OCI-LY3 (cell line): ENCODE data around the gene SDK2.
"Not testable (repeated sequence)": the region's sequence is repeated elsewhere in the genome, so short reads cannot be mapped to it uniquely, and the experiment has no call there.

Source experiments
- H2AFZ ChIP-seq: fragments of 200-600, 300-600 bp; shearing (Covaris generic); 2 replicates; pipeline ENCODE4 v1.6.0; 2014; ENCODE audit warnings: antibody characterized with exemption, low read depth, low read length
- H3K27ac ChIP-seq: fragments of 200-600, 300-600 bp; sonication (generic); 2 replicates; pipeline ENCODE4 v1.5.1; 2014; ENCODE audit warnings: mild to moderate bottlenecking, low read length, moderate library complexity, mixed read lengths
- H3K27me3 ChIP-seq: fragments of 200-600, 300-600 bp; sonication (generic); 2 replicates; pipeline ENCODE4 v1.6.1; 2014; ENCODE audit warnings: low read depth, low read length, mixed read lengths
- H3K36me3 ChIP-seq: fragments of 200-600, 300-600 bp; sonication (generic); replicated peaks from 2 replicates; pipeline ENCODE3; 2014; ENCODE audit warnings: low read depth, low read length, mixed read lengths
- H3K4me1 ChIP-seq: fragments of 300-600, 200-600 bp; sonication (generic); 2 replicates; pipeline ENCODE4 v1.6.1; 2014; ENCODE audit warnings: low read length, mixed read lengths
- H3K4me2 ChIP-seq: fragments of 200-600, 300-600 bp; sonication (generic); 2 replicates; pipeline ENCODE4 v1.6.1; 2014; ENCODE audit warnings: low read length, mixed read lengths
- H3K4me3 ChIP-seq: fragments of 300-600, 200-600 bp; sonication (generic); 2 replicates; pipeline ENCODE4 v1.5.1; 2014; ENCODE audit warnings: antibody characterized with exemption, mild to moderate bottlenecking, low read length, moderate library complexity
- H3K79me2 ChIP-seq: fragments of 300-600, 200-600 bp; shearing (Covaris generic); 2 replicates; pipeline ENCODE4 v1.6.1; 2014; ENCODE audit warnings: mild to moderate bottlenecking, low read length, mixed read lengths
- H3K9ac ChIP-seq: fragments of 300-600, 200-600 bp; shearing (Covaris generic); 2 replicates; pipeline ENCODE4 v1.6.0; 2014; ENCODE audit warnings: mild to moderate bottlenecking, low read length, moderate library complexity
- H3K9me3 ChIP-seq: fragments of 200-600, 300-600 bp; shearing (Covaris generic); 2 replicates; pipeline ENCODE4 v1.6.1; 2014; ENCODE audit warnings: low read length, mixed read lengths; ENCODE audit not compliant: insufficient read depth
- H4K20me1 ChIP-seq: fragments of 200-600, 300-600 bp; sonication (generic); 2 replicates; pipeline ENCODE4 v1.6.1; 2016; ENCODE audit warnings: low read length, mixed read lengths; ENCODE audit not compliant: insufficient read depth
- EZH2phosphoT487 ChIP-seq: fragments of 200-600 bp; shearing (Covaris generic); IDR thresholded peaks from 2 replicates; pipeline ENCODE4 v1.6.1; 2018; ENCODE audit warnings: antibody characterized with exemption, mixed run types, low read depth
- TF ChIP-seq, protein P1 (sequence below): fragments of 200-600, 300-600 bp; sonication (generic); IDR thresholded peaks from 2 replicates; pipeline ENCODE4 v1.5.1; 2014; ENCODE audit warnings: antibody characterized with exemption, low read length, low read depth

The SDK2 gene

DNA sequence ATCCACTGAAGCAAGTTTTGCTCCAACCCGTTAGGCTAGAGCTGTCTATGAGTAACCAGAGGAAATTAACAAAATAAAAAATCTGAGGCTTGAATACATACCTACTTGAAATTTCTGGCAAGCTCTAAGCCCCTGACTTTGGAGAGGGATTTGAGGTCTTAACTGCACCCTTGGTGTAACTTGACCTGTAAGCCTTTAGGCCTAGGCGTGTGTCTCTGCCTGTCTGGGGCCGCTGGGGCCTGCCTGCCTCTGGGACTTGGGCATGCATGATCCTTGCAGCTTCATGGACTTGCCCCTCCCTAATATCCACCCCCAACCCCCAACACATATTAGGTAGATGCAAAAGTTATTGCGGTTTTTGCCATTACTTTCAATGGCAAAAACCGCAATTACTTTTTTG, 328.8 kb downstream of the SDK2 start:
- H3K4me1 ChIP-seq = peaks cover 16% of the 10 kb centered on the region
- H3K9me3 ChIP-seq = no peaks in the 10 kb centered on the region
- no peaks in the 10 kb centered on the region for H4K20me1 ChIP-seq
- H3K9ac ChIP-seq = no peak overlapping the region
- H3K36me3 ChIP-seq = no peaks in the 10 kb centered on the region
- H3K79me2 ChIP-seq = no peaks in the 10 kb centered on the region
- no peak overlapping the region for H3K4me2 ChIP-seq
- H2AFZ ChIP-seq = no peak overlapping the region
- H3K4me3 ChIP-seq = no peak overlapping the region
- TF ChIP-seq, protein P1, sequence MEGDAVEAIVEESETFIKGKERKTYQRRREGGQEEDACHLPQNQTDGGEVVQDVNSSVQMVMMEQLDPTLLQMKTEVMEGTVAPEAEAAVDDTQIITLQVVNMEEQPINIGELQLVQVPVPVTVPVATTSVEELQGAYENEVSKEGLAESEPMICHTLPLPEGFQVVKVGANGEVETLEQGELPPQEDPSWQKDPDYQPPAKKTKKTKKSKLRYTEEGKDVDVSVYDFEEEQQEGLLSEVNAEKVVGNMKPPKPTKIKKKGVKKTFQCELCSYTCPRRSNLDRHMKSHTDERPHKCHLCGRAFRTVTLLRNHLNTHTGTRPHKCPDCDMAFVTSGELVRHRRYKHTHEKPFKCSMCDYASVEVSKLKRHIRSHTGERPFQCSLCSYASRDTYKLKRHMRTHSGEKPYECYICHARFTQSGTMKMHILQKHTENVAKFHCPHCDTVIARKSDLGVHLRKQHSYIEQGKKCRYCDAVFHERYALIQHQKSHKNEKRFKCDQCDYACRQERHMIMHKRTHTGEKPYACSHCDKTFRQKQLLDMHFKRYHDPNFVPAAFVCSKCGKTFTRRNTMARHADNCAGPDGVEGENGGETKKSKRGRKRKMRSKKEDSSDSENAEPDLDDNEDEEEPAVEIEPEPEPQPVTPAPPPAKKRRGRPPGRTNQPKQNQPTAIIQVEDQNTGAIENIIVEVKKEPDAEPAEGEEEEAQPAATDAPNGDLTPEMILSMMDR = no peak
- TF ChIP-seq EZH2phosphoT487 = no peak
- H3K27me3 ChIP-seq = peaks cover 41% of the 10 kb centered on the region
- no peak overlapping the region for H3K27ac ChIP-seq

DNA sequence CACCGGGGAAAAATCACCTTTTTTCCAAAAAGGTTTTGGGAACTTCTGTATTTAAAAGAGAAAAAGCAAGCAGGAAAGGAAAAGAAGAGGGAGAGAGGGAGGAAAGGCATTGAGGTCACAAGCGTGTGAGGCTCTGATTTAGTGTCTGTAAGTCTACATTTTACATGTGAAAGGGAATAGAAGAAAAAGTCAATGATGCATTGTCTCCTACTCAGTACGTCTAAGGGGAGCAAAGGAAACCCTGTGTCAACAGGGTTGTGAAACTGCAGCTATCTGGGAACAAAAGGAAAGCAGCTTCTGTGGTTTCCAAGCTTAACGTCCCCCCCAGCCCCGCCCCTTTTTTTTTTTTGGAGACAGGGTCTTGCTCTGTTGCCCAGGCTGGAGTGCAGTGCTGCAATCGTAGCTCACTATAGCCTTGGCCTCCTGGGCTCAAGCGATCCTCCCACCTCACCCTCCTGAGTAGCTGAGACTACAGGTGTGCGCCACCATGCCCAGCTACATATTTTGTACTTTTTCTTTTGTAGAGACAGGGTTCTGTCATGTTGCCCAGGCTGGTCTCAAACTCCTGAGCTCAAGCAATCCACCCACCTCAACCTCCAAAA, 330.6 kb downstream of the SDK2 start:
- no peaks in the 10 kb centered on the region for H3K9me3 ChIP-seq
- H3K27me3 ChIP-seq = peaks cover 47% of the 10 kb centered on the region
- no peaks in the 10 kb centered on the region for H3K79me2 ChIP-seq
- H3K4me1 ChIP-seq = peaks cover 21% of the 10 kb centered on the region
- H3K36me3 ChIP-seq = no peaks in the 10 kb centered on the region
- H3K9ac ChIP-seq = no peak overlapping the region
- no peak overlapping the region for H2AFZ ChIP-seq
- H3K27ac ChIP-seq = no peak overlapping the region
- no peak overlapping the region for H3K4me2 ChIP-seq
- TF ChIP-seq EZH2phosphoT487 = no peak
- TF ChIP-seq, protein P1 = no peak
- no peak overlapping the region for H3K4me3 ChIP-seq
- H4K20me1 ChIP-seq = no peaks in the 10 kb centered on the region

DNA sequence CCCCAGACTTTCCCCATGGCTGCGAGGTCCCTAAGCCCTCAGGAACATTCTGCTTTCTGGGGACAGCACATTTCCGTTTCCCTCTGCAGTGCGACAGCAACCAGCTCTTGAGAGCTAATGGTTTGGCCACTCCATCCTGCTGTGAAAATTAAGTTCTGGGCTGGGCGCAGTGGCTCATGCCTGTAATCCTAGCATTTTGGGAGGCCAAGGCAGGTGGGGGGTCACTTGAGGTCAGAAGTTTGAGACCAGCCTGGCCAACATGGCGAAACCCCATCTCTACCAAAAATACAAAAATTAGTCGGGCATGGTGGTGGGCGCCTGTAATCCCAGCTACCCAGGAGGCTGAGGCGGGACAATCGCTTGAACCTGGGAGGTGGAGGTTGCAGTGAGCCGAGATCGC, 331.4 kb downstream of the SDK2 start:
- H3K79me2 ChIP-seq, H3K4me2 ChIP-seq, H4K20me1 ChIP-seq, H3K9me3 ChIP-seq, H3K4me3 ChIP-seq, H2AFZ ChIP-seq, H3K9ac ChIP-seq, H3K36me3 ChIP-seq, H3K27ac ChIP-seq: not testable (repeated sequence)
- Histone ChIP-seq H3K27me3 (peaks cover 47% of the 10 kb centered on the region), H3K4me1 (peaks cover 21% of the 10 kb centered on the region)

DNA sequence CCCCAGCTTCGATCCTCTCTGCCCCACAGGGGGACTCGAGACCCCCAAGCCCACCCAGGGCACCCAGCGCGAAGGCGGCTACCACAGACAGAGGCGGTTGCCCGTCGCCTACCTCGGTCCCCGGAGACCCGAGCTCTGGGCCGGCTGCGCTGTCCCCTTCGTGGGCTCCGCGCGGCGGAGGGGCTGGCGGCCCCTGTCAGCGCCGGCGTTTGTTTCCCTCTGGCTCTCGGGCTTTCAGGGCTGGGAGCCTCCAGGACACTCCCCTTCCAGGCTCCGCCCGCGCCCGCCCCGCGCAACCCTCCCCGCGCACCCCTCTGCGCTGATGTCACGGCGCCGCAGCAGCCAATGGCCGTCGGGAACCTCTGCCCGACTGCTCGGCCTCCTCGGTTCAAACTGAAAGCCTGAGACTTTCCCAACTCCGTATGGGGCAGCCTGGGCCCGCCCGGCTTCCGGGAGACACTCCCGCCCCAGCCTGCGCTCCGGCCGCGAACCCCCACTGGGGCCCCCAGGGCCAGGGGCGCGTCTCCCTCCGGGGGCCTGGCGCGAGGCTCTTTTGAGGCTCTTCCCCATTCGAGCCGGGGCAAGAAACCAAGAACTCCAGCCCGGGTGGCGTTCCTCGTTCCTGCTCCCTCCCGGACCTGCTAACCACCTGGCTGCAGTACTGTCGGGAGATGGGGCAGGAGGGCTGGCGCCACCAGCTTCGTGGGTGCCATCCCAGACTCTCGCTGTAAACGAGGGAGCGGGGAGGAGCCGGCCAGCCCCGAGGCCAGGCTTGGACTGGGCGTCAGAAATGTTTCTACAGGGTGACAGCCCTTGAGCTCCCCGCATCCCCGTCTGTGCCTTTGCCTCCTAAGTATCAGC, 332.2 kb downstream of the SDK2 start, which contains the start of gene CDC42EP4:
Gene CDC42EP4, minus strand, starts transcription at position 221 of the 861 bp plus-strand sequence. CDS start 25,501 bp downstream, outside the sequence.
- no peaks in the 10 kb centered on the region for H3K36me3 ChIP-seq
- peak within 1 kb of the TSS; percentile 95 for H3K4me2 ChIP-seq
- peaks cover 47% of the 10 kb centered on the region for H3K27me3 ChIP-seq
- H3K79me2 ChIP-seq = no peaks in the 10 kb centered on the region
- no peaks in the 10 kb centered on the region for H4K20me1 ChIP-seq
- peak within 1 kb of the TSS; percentile 86 for H3K4me3 ChIP-seq
- no peak for TF ChIP-seq EZH2phosphoT487
- TF ChIP-seq, protein P1 = no peak
- no peak within 1 kb of the TSS for H3K27ac ChIP-seq
- H3K9ac ChIP-seq = peak within 1 kb of the TSS; percentile 60
- H3K9me3 ChIP-seq = no peaks in the 10 kb centered on the region
- H2AFZ ChIP-seq = peak within 1 kb of the TSS; percentile 84; the same call in 1 of the 2 replicates
- peaks cover 16% of the 10 kb centered on the region for H3K4me1 ChIP-seq
